HG03097 (cell line): ENCODE data around the gene PLEKHD1.

Source experiments
- ATAC-seq: cut with Tn5 transposase; IDR thresholded peaks from one replicate; pipeline ENCODE4 v1.9.1; 2021; ENCODE audit not compliant: unreplicated experiment, low FRiP score

Gene PLEKHD1

GRCh38 chr14:69505338-69506240, 21.1 kb downstream of the PLEKHD1 start:
- no peak for ATAC-seq

GRCh38 chr14:69506241-69506595, 21.7 kb downstream of the PLEKHD1 start:
- no peak for ATAC-seq

GRCh38 chr14:69518289-69519101, 34.0 kb downstream of the PLEKHD1 start:
- no peak for ATAC-seq

DNA sequence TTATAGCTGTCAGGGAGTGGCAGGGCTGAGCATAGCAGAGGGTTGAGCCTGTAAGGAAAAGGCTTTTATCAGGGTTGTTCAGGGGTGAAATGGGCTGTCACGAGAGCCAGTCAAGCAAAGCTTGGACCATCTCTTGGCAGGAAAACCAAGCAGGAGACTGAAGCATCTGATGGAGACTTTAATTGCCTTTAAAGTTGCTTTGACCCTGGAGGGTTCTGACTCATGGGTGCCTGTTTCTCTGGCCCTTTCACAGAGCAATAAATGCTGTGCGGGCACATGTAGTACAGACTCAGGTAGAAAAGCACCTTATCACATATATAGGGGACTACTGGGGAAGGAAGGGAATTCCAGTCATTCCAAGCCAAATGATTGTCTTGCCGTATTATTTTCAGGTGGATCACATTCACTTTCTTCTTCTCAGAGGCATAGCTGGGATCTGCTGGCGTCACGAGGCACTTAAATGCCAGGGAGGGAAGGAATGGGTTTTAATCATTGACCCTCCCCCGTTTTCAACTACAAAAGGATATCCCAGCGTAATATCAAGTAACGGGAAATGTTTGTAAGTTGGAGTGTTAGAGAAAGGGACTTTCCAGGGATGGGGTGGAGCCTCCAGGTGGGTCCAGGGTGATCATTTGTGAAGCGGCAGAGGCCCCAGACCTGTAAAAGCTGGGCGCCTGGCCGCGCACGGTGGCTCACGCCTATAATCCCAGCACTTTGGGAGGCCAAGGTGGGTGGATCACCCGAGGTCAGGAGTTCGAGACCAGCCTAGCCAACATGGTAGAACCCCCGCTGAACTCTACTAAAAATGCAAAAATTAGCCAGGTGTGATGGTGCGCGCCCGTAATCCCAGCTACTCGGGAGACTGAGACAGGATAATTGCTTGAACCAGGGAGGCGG, 34.9 kb downstream of the PLEKHD1 start:
- ATAC-seq: no peak

DNA sequence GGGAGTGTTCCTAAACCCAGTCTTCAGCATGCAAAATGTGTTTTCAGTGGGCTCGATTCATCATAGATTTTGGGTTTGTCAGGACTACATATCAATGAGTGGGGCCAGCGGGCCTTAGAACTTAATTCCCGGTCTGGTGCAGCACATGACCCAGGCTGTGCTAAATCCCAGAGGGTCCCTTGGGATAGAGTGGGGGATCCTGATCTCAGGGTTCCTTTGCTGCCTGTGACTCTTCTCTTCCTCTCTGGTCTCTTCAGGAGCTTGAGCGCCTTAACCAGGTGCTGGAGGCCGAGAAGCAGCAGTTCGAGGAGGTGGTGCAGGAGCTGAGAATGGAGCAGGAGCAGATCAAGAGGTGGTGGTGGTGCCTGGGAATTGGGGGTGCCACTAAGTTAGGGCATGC, 37.5 kb downstream of the PLEKHD1 start:
- no peak for ATAC-seq

DNA sequence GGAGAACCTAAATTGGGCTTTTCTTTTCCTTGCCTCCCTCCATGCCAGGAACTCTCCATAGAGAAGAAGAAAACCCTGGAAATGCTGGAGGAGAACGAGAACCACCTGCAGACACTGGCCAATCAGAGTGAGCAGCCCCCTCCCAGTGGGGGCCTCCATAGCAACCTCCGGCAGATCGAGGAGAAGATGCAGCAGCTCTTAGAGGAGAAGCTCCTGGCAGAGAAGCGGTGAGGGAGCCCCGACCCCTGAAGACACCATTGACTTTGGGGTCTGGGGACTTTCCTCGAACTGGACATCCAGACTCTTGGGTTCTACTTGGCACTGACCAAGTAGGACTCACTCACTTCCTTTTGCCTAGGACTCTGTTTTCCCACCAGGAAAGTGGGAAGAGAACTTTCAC, 41.4 kb downstream of the PLEKHD1 start:
- no peak for ATAC-seq

- ATAC-seq: no peak
Measured at GRCh38 chr14:69527635-69528034, 43.1 kb downstream of the PLEKHD1 start.

DNA sequence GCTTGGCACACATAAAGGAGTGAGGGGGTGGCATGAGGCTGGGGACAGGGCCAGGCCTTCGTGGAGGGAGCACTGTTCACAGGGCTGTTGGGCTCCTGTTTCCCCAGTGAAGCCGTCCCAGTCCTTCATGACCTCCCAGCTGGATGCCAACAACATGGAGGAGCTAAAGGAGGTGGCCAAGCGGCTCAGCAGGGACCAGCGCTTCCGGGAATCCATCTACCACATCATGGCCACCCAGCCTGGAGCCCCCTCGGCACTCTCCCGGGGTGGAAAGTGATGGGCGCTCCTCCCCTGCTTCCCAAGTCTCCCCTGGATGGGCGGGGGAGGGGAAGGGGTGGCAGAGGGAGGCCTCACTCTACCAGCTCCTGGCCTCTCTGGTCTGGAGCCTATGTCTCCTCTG, 43.6 kb downstream of the PLEKHD1 start:
- no peak for ATAC-seq

- no peak for ATAC-seq
Measured at GRCh38 chr14:69528930-69529329, 44.4 kb downstream of the PLEKHD1 start.

GRCh38 chr14:69529563-69529962, 45.0 kb downstream of the PLEKHD1 start:
- ATAC-seq: no peak

DNA sequence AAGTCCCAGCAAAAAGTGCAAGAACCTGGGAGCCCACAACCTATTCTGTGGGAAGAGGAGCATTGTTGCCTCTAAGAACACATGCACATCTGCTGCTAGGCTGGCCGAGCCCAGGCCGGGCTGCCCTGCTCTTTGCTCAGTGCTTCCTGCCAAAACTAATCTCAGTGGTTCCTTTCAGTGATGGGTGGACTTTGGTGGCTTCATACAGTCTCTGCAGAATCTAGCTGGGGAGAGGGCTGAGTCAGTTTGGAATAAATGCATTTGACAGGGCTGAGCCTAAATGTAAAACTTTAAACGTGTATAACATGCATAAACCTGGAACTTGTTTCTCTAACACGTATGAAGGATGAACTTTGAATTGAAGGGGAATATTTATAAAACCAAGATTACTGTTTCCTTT, 45.6 kb downstream of the PLEKHD1 start:
- ATAC-seq: no peak

GRCh38 chr14:69531135-69531534, 46.6 kb downstream of the PLEKHD1 start:
- ATAC-seq: no peak

- ATAC-seq: no peak
Measured at GRCh38 chr14:69532561-69533340, 48.2 kb downstream of the PLEKHD1 start.

DNA sequence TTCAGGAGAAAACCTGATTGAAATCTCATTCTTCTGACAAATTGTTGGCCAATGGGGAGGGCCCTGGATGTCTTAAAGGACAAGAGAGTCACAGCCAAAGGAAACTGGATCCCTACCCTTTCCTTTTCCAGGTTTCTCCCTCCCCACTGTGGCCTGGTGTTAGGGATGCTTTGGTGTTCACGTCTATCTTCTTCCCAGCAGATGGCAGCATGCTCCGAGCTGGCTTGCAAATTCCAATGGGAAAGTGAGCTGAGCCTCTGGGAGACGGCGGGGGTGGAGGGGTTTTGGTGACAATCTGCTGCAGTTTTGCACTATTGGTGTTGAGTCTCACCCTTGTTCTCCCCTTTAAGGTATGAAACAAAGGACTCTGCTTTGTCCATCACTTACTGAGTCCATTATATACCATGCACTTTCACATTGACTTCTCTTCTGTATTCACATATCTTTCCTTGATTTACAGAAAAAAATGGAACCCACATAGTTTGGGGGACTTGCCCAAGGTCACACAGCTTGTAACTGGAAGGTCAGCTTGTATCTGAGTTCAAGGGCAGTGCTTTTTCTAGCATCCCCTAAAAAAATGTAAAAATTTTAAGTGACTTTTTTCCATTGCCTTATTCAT, 50.8 kb downstream of the PLEKHD1 start:
- ATAC-seq: no peak

DNA sequence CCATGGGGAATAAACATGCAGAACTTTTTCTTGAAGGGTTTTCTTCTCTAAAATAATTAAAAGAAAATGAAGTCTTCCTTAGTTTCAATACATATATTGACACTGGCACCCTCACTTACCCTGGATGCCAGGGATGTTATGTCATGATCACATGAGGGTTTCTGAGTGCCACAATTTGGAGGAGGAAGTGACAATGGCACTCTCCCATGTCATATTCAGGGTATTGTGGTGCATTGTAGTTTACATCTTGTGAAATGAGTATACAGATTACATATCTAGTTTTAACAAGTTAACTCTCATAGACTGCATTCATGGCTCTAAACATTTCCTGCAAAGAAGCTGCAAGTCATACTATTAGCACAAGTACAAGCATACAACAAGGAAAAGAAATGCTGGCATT, 52.4 kb downstream of the PLEKHD1 start:
- ATAC-seq: no peak

DNA sequence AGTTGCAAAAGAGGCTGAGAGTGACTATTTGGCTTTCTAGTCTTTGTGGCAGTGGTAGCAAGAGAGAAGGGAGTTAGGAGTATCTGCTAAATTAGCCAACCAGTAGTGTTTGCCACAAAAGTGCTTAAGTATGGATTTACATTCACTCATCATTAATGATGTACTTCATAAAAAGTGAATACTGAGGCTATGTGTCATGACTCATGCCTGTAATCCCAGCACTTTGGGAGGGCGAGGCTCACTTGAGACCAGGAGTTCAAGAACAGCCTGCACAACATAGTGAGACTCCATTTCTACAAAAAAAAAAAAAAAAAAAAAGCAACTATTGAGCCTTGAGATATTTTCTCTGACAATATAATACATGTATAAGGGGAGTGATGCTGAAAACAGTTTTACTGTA, 53.4 kb downstream of the PLEKHD1 start:
- no peak for ATAC-seq

GRCh38 chr14:69538766-69539165, 54.2 kb downstream of the PLEKHD1 start:
- ATAC-seq: no peak

DNA sequence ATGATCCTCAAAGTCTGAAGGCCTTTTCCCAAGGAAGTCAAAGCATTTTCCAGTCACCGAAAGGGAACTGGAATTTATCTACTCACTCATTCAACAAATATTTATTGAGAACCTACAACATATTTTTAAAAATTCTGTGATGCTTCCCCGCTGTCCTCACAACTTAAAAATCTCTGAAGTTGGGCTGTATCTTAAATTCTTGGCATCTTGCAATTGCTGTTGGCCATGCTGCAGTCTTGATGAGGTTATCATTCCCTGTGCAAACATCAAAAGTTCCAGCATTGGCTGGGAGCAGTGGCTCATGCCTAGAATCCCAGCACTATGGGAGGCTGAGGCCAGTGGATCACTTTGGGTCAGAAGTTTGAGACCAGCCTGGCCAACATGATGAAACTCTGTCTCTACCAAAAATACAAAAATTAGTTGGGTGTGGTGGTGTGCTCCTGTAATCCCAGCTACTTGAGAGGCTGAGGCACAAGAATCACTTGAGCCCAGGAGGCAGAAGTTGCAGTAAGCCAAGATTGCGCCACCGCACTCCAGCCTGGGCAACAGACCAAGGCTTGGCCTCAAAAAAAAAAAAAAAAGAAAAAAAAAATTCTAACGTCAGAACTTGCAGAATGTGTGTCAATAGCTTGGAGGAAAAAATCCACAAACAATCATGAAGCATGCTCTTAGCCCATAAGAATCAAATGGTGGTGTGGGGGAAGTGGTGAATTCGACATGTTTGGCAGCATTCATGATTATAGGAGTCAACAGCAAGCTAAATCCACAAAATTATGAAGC, 55.3 kb downstream of the PLEKHD1 start:
- ATAC-seq: no peak
